IMR-90 (cell line): ENCODE results near the gene PDK3. TPM values are rescaled to one million over a fixed set of nuclear protein-coding genes. Genes with fewer than 3 reads are reported as not detected.

Source experiments
- ATAC-seq: fragments of 200-7000 bp; cut with Tn5 transposase; 2 replicates; pipeline ENCODE4 v1.9.1; 2020; ENCODE audit warnings: low read depth, mild to moderate bottlenecking, moderate library complexity
- BruUV-seq: library from RNA; stranded (reverse); fragments of 400-500 nt; replicated peaks from 2 replicates; lab custom pipeline; 2021; lab: Mats Ljungman, UMichigan
- CTCF ChIA-PET: fragments of 300-600 bp; formaldehyde crosslinking; extraction: SDS; loops from one replicate; lab custom pipeline; 2021; ENCODE audit warnings: antibody characterized with exemption; lab: Yijun Ruan, JAX
- POLR2A ChIA-PET: fragments of 300-600 bp; sonication (Branson Sonifier 250); formaldehyde crosslinking; loops from one replicate; lab custom pipeline; 2022; ENCODE audit warnings: antibody characterized with exemption; ENCODE audit not compliant: unreplicated experiment; lab: Charles Lee
- DNase-seq: peaks from one replicate; pipeline ENCODE4 v3.0.0; 2013
- H2AFZ ChIP-seq: replicated peaks from 2 replicates; pipeline ENCODE3; 2013; ENCODE audit warnings: low read length, mild to moderate bottlenecking; ENCODE audit not compliant: poor library complexity
- H2AK5ac ChIP-seq: 2 replicates; pipeline ENCODE4 v1.6.1; 2013; ENCODE audit warnings: low read depth, low read length, inconsistent platforms
- H2AK9ac ChIP-seq: replicated peaks from 2 replicates; pipeline ENCODE3; 2013; ENCODE audit warnings: mild to moderate bottlenecking, low read depth, low read length, moderate library complexity; ENCODE audit not compliant: poor library complexity
- H2BK120ac ChIP-seq: 2 replicates; pipeline ENCODE4 v1.6.1; 2013; ENCODE audit warnings: low read depth, low read length, inconsistent platforms
- H2BK15ac ChIP-seq: 3 replicates; pipeline ENCODE4 v1.6.1; 2013; ENCODE audit warnings: low read depth, low read length, inconsistent platforms
- H2BK20ac ChIP-seq: 2 replicates; pipeline ENCODE4 v1.6.1; 2013; ENCODE audit warnings: low read depth, mild to moderate bottlenecking, inconsistent platforms, low read length, moderate library complexity
- H2BK5ac ChIP-seq: 2 replicates; pipeline ENCODE4 v1.6.1; 2013; ENCODE audit warnings: mild to moderate bottlenecking, low read depth, low read length, inconsistent platforms; ENCODE audit not compliant: poor library complexity, severe bottlenecking
- H3K14ac ChIP-seq: replicated peaks from 2 replicates; pipeline ENCODE4 v1.6.1; 2013; ENCODE audit warnings: low read depth, low read length, inconsistent platforms
- H3K18ac ChIP-seq: 2 replicates; pipeline ENCODE4 v1.6.1; 2013; ENCODE audit warnings: low read depth, low read length, control low read depth
- H3K23ac ChIP-seq: 2 replicates; pipeline ENCODE4 v1.6.1; 2013; ENCODE audit warnings: low read depth, low read length, inconsistent platforms
- H3K27ac ChIP-seq: 2 replicates; pipeline ENCODE4 v1.5.1; 2013; ENCODE audit warnings: mild to moderate bottlenecking, control low read depth, low read length; ENCODE audit not compliant: insufficient read depth
- H3K27me3 ChIP-seq: 2 replicates; pipeline ENCODE4 v1.6.1; 2013; ENCODE audit warnings: low read length; ENCODE audit not compliant: control insufficient read depth, insufficient read depth
- H3K36me3 ChIP-seq: 2 replicates; pipeline ENCODE4 v1.6.1; 2013; ENCODE audit warnings: low read length, mixed read lengths; ENCODE audit not compliant: control insufficient read depth, insufficient read depth
- H3K4ac ChIP-seq: 2 replicates; pipeline ENCODE4 v1.6.1; 2013; ENCODE audit warnings: low read depth, low read length, inconsistent platforms
- H3K4me1 ChIP-seq: 2 replicates; pipeline ENCODE4 v1.6.1; 2013; ENCODE audit warnings: low read length, mixed read lengths; ENCODE audit not compliant: control insufficient read depth, insufficient read depth
- H3K4me2 ChIP-seq: 2 replicates; pipeline ENCODE4 v1.6.1; 2013; ENCODE audit warnings: low read depth, mild to moderate bottlenecking, control low read depth, low read length, moderate library complexity
- H3K4me3 ChIP-seq: 2 replicates; pipeline ENCODE4 v1.5.1; 2013; ENCODE audit warnings: low read depth, mild to moderate bottlenecking, control low read depth, low read length, moderate library complexity; ENCODE audit not compliant: insufficient read depth
- H3K56ac ChIP-seq: 2 replicates; pipeline ENCODE4 v1.6.1; 2013; ENCODE audit warnings: low read length, inconsistent platforms; ENCODE audit not compliant: insufficient read depth; ENCODE audit errors: extremely low read depth
- H3K79me1 ChIP-seq, 2 experiments: 2 replicates each; pipeline ENCODE4 v1.6.1; 2013; ENCODE audit warnings: low read length in 2 of 2, inconsistent platforms in 1 of 2, low read depth in 1 of 2
- H3K9ac ChIP-seq: 2 replicates; pipeline ENCODE4 v1.6.1; 2013; ENCODE audit warnings: low read depth, low read length, control low read depth
- H3K9me1 ChIP-seq: 2 replicates; pipeline ENCODE4 v1.6.1; 2013; ENCODE audit warnings: low read length, inconsistent platforms; ENCODE audit not compliant: insufficient read depth
- H3K9me3 ChIP-seq: 2 replicates; pipeline ENCODE4 v1.6.1; 2013; ENCODE audit warnings: low read length; ENCODE audit not compliant: control insufficient read depth, insufficient read depth
- H4K20me1 ChIP-seq: 2 replicates; pipeline ENCODE4 v1.6.1; 2013; ENCODE audit warnings: low read length, inconsistent platforms; ENCODE audit not compliant: insufficient read depth
- H4K5ac ChIP-seq: 2 replicates; pipeline ENCODE4 v1.6.1; 2013; ENCODE audit warnings: mild to moderate bottlenecking, low read depth, low read length, control low read depth
- H4K8ac ChIP-seq, 2 experiments: 2 replicates each; pipeline ENCODE4 v1.6.1; 2013; ENCODE audit warnings: low read depth in 2 of 2, low read length in 2 of 2, control low read depth in 1 of 2, inconsistent platforms in 1 of 2
- H4K91ac ChIP-seq: 2 replicates; pipeline ENCODE4 v1.6.1; 2013; ENCODE audit warnings: low read depth, low read length, inconsistent platforms; ENCODE audit not compliant: insufficient read depth
- CEBPB ChIP-seq: IDR thresholded peaks from 2 replicates; pipeline ENCODE4 v1.6.1; 2012; ENCODE audit warnings: low read depth, low read length, improper control_type of control experiment
- ELK1 ChIP-seq: fragments of 150-350 bp; IDR thresholded peaks from 2 replicates; pipeline ENCODE4 v1.6.1; 2016; ENCODE audit warnings: low read depth, mild to moderate bottlenecking, low read length, moderate library complexity, borderline replicate concordance
- FOS ChIP-seq: fragments of 150-350 bp; IDR thresholded peaks from 2 replicates; pipeline ENCODE4 v1.6.1; 2016; ENCODE audit warnings: low read depth, low read length
- MAFK ChIP-seq: IDR thresholded peaks from 2 replicates; pipeline ENCODE4 v1.6.1; 2012; ENCODE audit warnings: low read depth, low read length, improper control_type of control experiment
- NFE2L2 ChIP-seq: fragments of 150-350 bp; IDR thresholded peaks from 2 replicates; pipeline ENCODE4 v1.6.1; 2016; ENCODE audit warnings: low read depth, mild to moderate bottlenecking, low read length
- POLR2A ChIP-seq: IDR thresholded peaks from 2 replicates; pipeline ENCODE4 v1.6.1; 2012; ENCODE audit warnings: mild to moderate bottlenecking, low read depth, low read length
- RAD21 ChIP-seq: IDR thresholded peaks from 2 replicates; pipeline ENCODE4 v1.6.1; 2012; ENCODE audit warnings: low read length, improper control_type of control experiment
- WGBS, 2 experiments: methylation state at CpG; one replicate each; pipeline versions ENCODE4 v1.1.5 to v1.1.7; 2013; ENCODE audit warnings: missing lambda C conversion rate in 2 of 2; ENCODE audit not compliant: insufficient read length in 1 of 2; ENCODE audit errors: extremely low coverage in 2 of 2; 5-methylcytosine and 5-hydroxymethylcytosine counted together
- dilution Hi-C: fragments of 300-500 bp; cut with HindIII; formaldehyde crosslinking; loops from one replicate; pipeline ENCODE4 v1.14.3; 2018; ENCODE audit warnings: low sequenced_read_pairs; ENCODE audit not compliant: unreplicated experiment
- in situ Hi-C: fragments of 300-500 bp; cut with MboI; formaldehyde crosslinking; loops from 3 replicates; pipeline ENCODE4 v1.14.3; 2019; ENCODE audit warnings: low sequenced_read_pairs, inconsistent platforms, mixed read lengths
- intact Hi-C: fragments of 100-400 bp; cut with micrococcal nuclease; formaldehyde crosslinking; loops from 2 replicates; pipeline ENCODE4 v1.10.0; 2022
- polyA plus RNA-seq, 3 experiments: library from polyadenylated mRNA; depleted of rRNA; stranded (reverse); fragments of >200 nt; gene quantifications; 2 replicates each; pipeline ENCODE4 v1.2.3, GENCODE V29; 2012; ENCODE audit warnings: low replicate concordance in 1 of 3
- total RNA-seq: library from RNA; depleted of rRNA; stranded (reverse); fragments of >200 nt; gene quantifications from 2 replicates; pipeline ENCODE4 v1.2.3, GENCODE V29; 2012

PDK3 gene
- total and polyA plus RNA-seq, 2 of the 4 experiments (the other 2 are of a cell fraction), result 2.3 to 4.8 TPM

- no CpG with 5 or more reads among the region's 3 CpGs for WGBS, 2 experiments
- TF ChIP-seq NFE2L2 (no peak), ELK1 (no peak), RAD21 (no peak), MAFK (no peak), POLR2A (no peak), FOS (no peak), CEBPB (no peak)
- POLR2A ChIA-PET, result no interaction called here
- no TSS peak for BruUV-seq
- H3K27me3 ChIP-seq, result peaks cover 3% of the 10 kb centered on the region
- H2BK120ac ChIP-seq, result no peak overlapping the region
- H4K5ac ChIP-seq, result no peak overlapping the region
- H2BK15ac ChIP-seq, result no peak overlapping the region
- H3K4me1 ChIP-seq, result no peaks in the 10 kb centered on the region
- no peak overlapping the region for H3K23ac ChIP-seq
- no peak overlapping the region for H4K91ac ChIP-seq
- no peak overlapping the region for H3K9ac ChIP-seq
- CTCF ChIA-PET, result no interaction called here
- no peak overlapping the region for H2BK5ac ChIP-seq
- dilution Hi-C loops (no loop called here), intact Hi-C loops (no loop called here), in situ Hi-C loops (no loop called here)
- no peak overlapping the region for H3K27ac ChIP-seq
- H4K8ac ChIP-seq, result no peak overlapping the region
- no peak overlapping the region for H2AFZ ChIP-seq
- H3K56ac ChIP-seq, result no peak overlapping the region
- H3K14ac ChIP-seq, result no peak overlapping the region
- H2BK20ac ChIP-seq, result no peak overlapping the region
- DNase-seq, result no peak
- H2AK9ac ChIP-seq, result no peak overlapping the region
- H3K9me1 ChIP-seq, result no peaks in the 10 kb centered on the region; the same call in 1 of the 2 replicates
- H3K4ac ChIP-seq, result no peak overlapping the region
- no peak for ATAC-seq
- no peak overlapping the region for H2AK5ac ChIP-seq
- no peaks in the 10 kb centered on the region for H3K36me3 ChIP-seq
- no peaks in the 10 kb centered on the region for H4K20me1 ChIP-seq
- no peak overlapping the region for H3K4me2 ChIP-seq
- H3K18ac ChIP-seq, result no peak overlapping the region
- no peaks in the 10 kb centered on the region for H3K9me3 ChIP-seq
- H3K4me3 ChIP-seq, result no peak overlapping the region
- no peaks in the 10 kb centered on the region for H3K79me1 ChIP-seq
Measured at GRCh38 chrX:24463077-24463476, 2.0 kb upstream of the PDK3 start.
